ENCODE results near the gene MMP24.
"Not testable (repeated sequence)": the region's sequence is repeated elsewhere in the genome, so short reads cannot be mapped to it uniquely, and the experiment has no call there.

- TF ChIP-seq POLR2AphosphoS5 (IDR thresholded peaks at IDR 0.05; ENCODE audit: borderline replicate concordance, low read depth, low read length); EZH2 (IDR thresholded peaks at IDR 0.05); FOXP2 (optimal IDR thresholded peaks at IDR 0.05; ENCODE audit: control extremely low read depth, extremely low read length, insufficient read depth): not testable (repeated sequence)
Observed at GRCh38 chr20:35262731-35263531, 36.4 kb downstream of the MMP24 start.
